ENCODE results near the gene FAM89B.
A peak's percentile ranks its signal among the peaks of the same experiment; 100 is the strongest.

The FAM89B gene

GRCh38 chr11:65539744-65540289 is 32.5 kb upstream of the FAM89B start:
- H3K4me3 ChIP-seq (ENCODE audit: low read depth in 1 of 2, low read length in 2 of 2) = peak overlapping the region; percentile 84 to 89
- no peaks in the 10 kb centered on the region for H3K9me3 ChIP-seq (ENCODE audit: control insufficient read depth in 1 of 2, low read length in 2 of 2)
- H3K4me1 ChIP-seq (ENCODE audit: control insufficient read depth in 1 of 2, insufficient read depth in 2 of 2, low read length in 2 of 2) = peaks cover 12 to 17% of the 10 kb centered on the region in 2 donors
- peak overlapping the region; percentile 89 for H3K27ac ChIP-seq (ENCODE audit: low read depth, low read length)
- H3K9ac ChIP-seq (ENCODE audit: low read depth in 1 of 2, low read length in 2 of 2) = peak overlapping the region; percentile 49 to 74
- H3K27me3 ChIP-seq (ENCODE audit: control insufficient read depth in 1 of 2, insufficient read depth in 2 of 2, low read length in 2 of 2) = no peaks in the 10 kb centered on the region
- peaks cover 3 to 41% of the 10 kb centered on the region in 2 donors for H3K36me3 ChIP-seq (ENCODE audit: control insufficient read depth in 1 of 2, insufficient read depth in 2 of 2, low read length in 2 of 2)

- Histone ChIP-seq H3K4me3 (ENCODE audit: low read depth in 1 of 2, low read length in 2 of 2) (peak overlapping the region; percentile 84 to 89), H3K9ac (ENCODE audit: low read depth in 1 of 2, low read length in 2 of 2) (peak overlapping the region; percentile 61 to 74), H3K9me3 (ENCODE audit: control insufficient read depth in 1 of 2, low read length in 2 of 2) (no peaks in the 10 kb centered on the region), H3K4me1 (ENCODE audit: control insufficient read depth in 1 of 2, insufficient read depth in 2 of 2, low read length in 2 of 2) (peaks cover 17 to 22% of the 10 kb centered on the region in 2 donors), H3K36me3 (ENCODE audit: control insufficient read depth in 1 of 2, insufficient read depth in 2 of 2, low read length in 2 of 2) (peaks cover 3 to 35% of the 10 kb centered on the region in 2 donors), H3K27me3 (ENCODE audit: control insufficient read depth in 1 of 2, insufficient read depth in 2 of 2, low read length in 2 of 2) (no peaks in the 10 kb centered on the region), H3K27ac (ENCODE audit: low read depth, low read length) (peak overlapping the region; percentile 89)
Observed at GRCh38 chr11:65540290-65541092, 31.8 kb upstream of the FAM89B start.

- H3K27ac ChIP-seq (ENCODE audit: low read depth, low read length) = peak overlapping the region; percentile 89
- H3K36me3 ChIP-seq (ENCODE audit: control insufficient read depth in 1 of 2, insufficient read depth in 2 of 2, low read length in 2 of 2) = peaks cover 3 to 27% of the 10 kb centered on the region in 2 donors
- peak overlapping the region; percentile 61 to 74 for H3K9ac ChIP-seq (ENCODE audit: low read depth in 1 of 2, low read length in 2 of 2)
- H3K27me3 ChIP-seq (ENCODE audit: control insufficient read depth in 1 of 2, insufficient read depth in 2 of 2, low read length in 2 of 2) = no peaks in the 10 kb centered on the region
- no peaks in the 10 kb centered on the region for H3K9me3 ChIP-seq (ENCODE audit: control insufficient read depth in 1 of 2, low read length in 2 of 2)
- peaks cover 25 to 29% of the 10 kb centered on the region in 2 donors for H3K4me1 ChIP-seq (ENCODE audit: control insufficient read depth in 1 of 2, insufficient read depth in 2 of 2, low read length in 2 of 2)
- H3K4me3 ChIP-seq (ENCODE audit: low read depth in 1 of 2, low read length in 2 of 2) = peak overlapping the region; percentile 84 to 89
Observed at GRCh38 chr11:65541093-65541982, 31.0 kb upstream of the FAM89B start.

GRCh38 chr11:65542738-65543390 is 29.5 kb upstream of the FAM89B start:
- no peak overlapping the region for H3K4me3 ChIP-seq (ENCODE audit: low read depth in 1 of 2, low read length in 2 of 2)
- H3K4me1 ChIP-seq (ENCODE audit: control insufficient read depth in 1 of 2, insufficient read depth in 2 of 2, low read length in 2 of 2) = peaks cover 25 to 29% of the 10 kb centered on the region in 2 donors
- H3K27me3 ChIP-seq (ENCODE audit: control insufficient read depth in 1 of 2, insufficient read depth in 2 of 2, low read length in 2 of 2) = no peaks in the 10 kb centered on the region
- peaks cover 2 to 13% of the 10 kb centered on the region in 2 donors for H3K36me3 ChIP-seq (ENCODE audit: control insufficient read depth in 1 of 2, insufficient read depth in 2 of 2, low read length in 2 of 2)
- H3K9me3 ChIP-seq (ENCODE audit: control insufficient read depth in 1 of 2, low read length in 2 of 2) = no peaks in the 10 kb centered on the region
- no peak overlapping the region for H3K9ac ChIP-seq (ENCODE audit: low read depth in 1 of 2, low read length in 2 of 2)
- H3K27ac ChIP-seq (ENCODE audit: low read depth, low read length) = no peak overlapping the region

- Histone ChIP-seq H3K9me3 (ENCODE audit: control insufficient read depth in 1 of 2, low read length in 2 of 2) (no peaks in the 10 kb centered on the region), H3K27ac (ENCODE audit: low read depth, low read length) (peak overlapping the region; percentile 68), H3K9ac (ENCODE audit: low read depth in 1 of 2, low read length in 2 of 2) (peak overlapping the region; percentile 67 to 72), H3K4me3 (ENCODE audit: low read depth in 1 of 2, low read length in 2 of 2) (peak overlapping the region; percentile 70 to 76), H3K27me3 (ENCODE audit: control insufficient read depth in 1 of 2, insufficient read depth in 2 of 2, low read length in 2 of 2) (no peaks in the 10 kb centered on the region), H3K36me3 (ENCODE audit: control insufficient read depth in 1 of 2, insufficient read depth in 2 of 2, low read length in 2 of 2) (peaks cover 0 to 6% of the 10 kb centered on the region in 2 donors), H3K4me1 (ENCODE audit: control insufficient read depth in 1 of 2, insufficient read depth in 2 of 2, low read length in 2 of 2) (peaks cover 24 to 25% of the 10 kb centered on the region in 2 donors)
Observed at GRCh38 chr11:65545853-65546216, 26.5 kb upstream of the FAM89B start.

- peak overlapping the region; percentile 67 to 72 for H3K9ac ChIP-seq (ENCODE audit: low read depth in 1 of 2, low read length in 2 of 2)
- peak overlapping the region; percentile 70 to 76 for H3K4me3 ChIP-seq (ENCODE audit: low read depth in 1 of 2, low read length in 2 of 2)
- H3K27ac ChIP-seq (ENCODE audit: low read depth, low read length) = peak overlapping the region; percentile 68
Observed at GRCh38 chr11:65546217-65546958, 25.9 kb upstream of the FAM89B start.

GRCh38 chr11:65547446-65548125 is 24.8 kb upstream of the FAM89B start:
- no peaks in the 10 kb centered on the region for H3K9me3 ChIP-seq (ENCODE audit: control insufficient read depth in 1 of 2, low read length in 2 of 2)
- peaks cover 0 to 5% of the 10 kb centered on the region in 2 donors for H3K36me3 ChIP-seq (ENCODE audit: control insufficient read depth in 1 of 2, insufficient read depth in 2 of 2, low read length in 2 of 2)
- peaks cover 28 to 29% of the 10 kb centered on the region in 2 donors for H3K4me1 ChIP-seq (ENCODE audit: control insufficient read depth in 1 of 2, insufficient read depth in 2 of 2, low read length in 2 of 2)
- H3K9ac ChIP-seq (ENCODE audit: low read depth in 1 of 2, low read length in 2 of 2) = no peak overlapping the region
- no peaks in the 10 kb centered on the region for H3K27me3 ChIP-seq (ENCODE audit: control insufficient read depth in 1 of 2, insufficient read depth in 2 of 2, low read length in 2 of 2)
- H3K4me3 ChIP-seq (ENCODE audit: low read depth in 1 of 2, low read length in 2 of 2) = no peak overlapping the region
- H3K27ac ChIP-seq (ENCODE audit: low read depth, low read length) = no peak overlapping the region

More at GRCh38 chr11:65546217-65546958, 25.9 kb upstream of the FAM89B start:
- Histone ChIP-seq H3K9me3 (ENCODE audit: control insufficient read depth in 1 of 2, low read length in 2 of 2) (no peaks in the 10 kb centered on the region), H3K36me3 (ENCODE audit: control insufficient read depth in 1 of 2, insufficient read depth in 2 of 2, low read length in 2 of 2) (peaks cover 0 to 6% of the 10 kb centered on the region in 2 donors), H3K4me1 (ENCODE audit: control insufficient read depth in 1 of 2, insufficient read depth in 2 of 2, low read length in 2 of 2) (peaks cover 22 to 25% of the 10 kb centered on the region in 2 donors), H3K27me3 (ENCODE audit: control insufficient read depth in 1 of 2, insufficient read depth in 2 of 2, low read length in 2 of 2) (no peaks in the 10 kb centered on the region)

GRCh38 chr11:65548395-65548794 is 23.9 kb upstream of the FAM89B start:
- H3K9ac ChIP-seq (ENCODE audit: low read depth in 1 of 2, low read length in 2 of 2) = no peak overlapping the region
- no peaks in the 10 kb centered on the region for H3K36me3 ChIP-seq (ENCODE audit: control insufficient read depth in 1 of 2, insufficient read depth in 2 of 2, low read length in 2 of 2)
- peaks cover 31 to 34% of the 10 kb centered on the region in 2 donors for H3K4me1 ChIP-seq (ENCODE audit: control insufficient read depth in 1 of 2, insufficient read depth in 2 of 2, low read length in 2 of 2)
- no peak overlapping the region for H3K27ac ChIP-seq (ENCODE audit: low read depth, low read length)
- no peaks in the 10 kb centered on the region for H3K27me3 ChIP-seq (ENCODE audit: control insufficient read depth in 1 of 2, insufficient read depth in 2 of 2, low read length in 2 of 2)
- H3K9me3 ChIP-seq (ENCODE audit: control insufficient read depth in 1 of 2, low read length in 2 of 2) = no peaks in the 10 kb centered on the region
- no peak overlapping the region for H3K4me3 ChIP-seq (ENCODE audit: low read depth in 1 of 2, low read length in 2 of 2)

- Histone ChIP-seq H3K36me3 (ENCODE audit: control insufficient read depth in 1 of 2, insufficient read depth in 2 of 2, low read length in 2 of 2) (no peaks in the 10 kb centered on the region), H3K27me3 (ENCODE audit: control insufficient read depth in 1 of 2, insufficient read depth in 2 of 2, low read length in 2 of 2) (no peaks in the 10 kb centered on the region), H3K9ac (ENCODE audit: low read depth in 1 of 2, low read length in 2 of 2) (no peak overlapping the region)
Observed at GRCh38 chr11:65549096-65549495, 23.2 kb upstream of the FAM89B start.

More at GRCh38 chr11:65549096-65549495, 23.2 kb upstream of the FAM89B start:
- H3K9me3 ChIP-seq (ENCODE audit: control insufficient read depth in 1 of 2, low read length in 2 of 2) = no peaks in the 10 kb centered on the region
- H3K27ac ChIP-seq (ENCODE audit: low read depth, low read length) = no peak overlapping the region
- H3K4me1 ChIP-seq (ENCODE audit: control insufficient read depth in 1 of 2, insufficient read depth in 2 of 2, low read length in 2 of 2) = peaks cover 34% of the 10 kb centered on the region in 2 donors
- no peak overlapping the region for H3K4me3 ChIP-seq (ENCODE audit: low read depth in 1 of 2, low read length in 2 of 2)
